Stimulated activated CD8-positive, alpha-beta memory T cell treated with anti-CD3 and anti-CD28 coated beads, Interleukin-12 subunit alpha, Interleukin-12 subunit beta, amount 100 ng/mL, for 24 hours (primary cell): ENCODE measurements around the gene SLC22A15.
"Not testable (repeated sequence)": the region's sequence is repeated elsewhere in the genome, so short reads cannot be mapped to it uniquely, and the experiment has no call there.

Experiments
- DNase-seq: peaks from one replicate; pipeline ENCODE4 v3.0.0-alpha.2; 2020; ENCODE audit errors: extremely low read depth

Gene SLC22A15

GRCh38 chr1:116033322-116033721, 57.0 kb downstream of the SLC22A15 start:
- no peak for DNase-seq

- no peak for DNase-seq
Measured at GRCh38 chr1:116036255-116036654, 59.9 kb downstream of the SLC22A15 start.

- DNase-seq = no peak
Measured at GRCh38 chr1:116038679-116039078, 62.4 kb downstream of the SLC22A15 start.

GRCh38 chr1:116044071-116044470, 67.8 kb downstream of the SLC22A15 start:
- DNase-seq = no peak

- DNase-seq = not testable (repeated sequence)
Measured at GRCh38 chr1:116046933-116047332, 70.6 kb downstream of the SLC22A15 start.

- not testable (repeated sequence) for DNase-seq
Measured at GRCh38 chr1:116051896-116052295, 75.6 kb downstream of the SLC22A15 start.

GRCh38 chr1:116062201-116062600, 85.9 kb downstream of the SLC22A15 start:
- DNase-seq = no peak

GRCh38 chr1:116064616-116065015, 88.3 kb downstream of the SLC22A15 start:
- DNase-seq = no peak

- no peak for DNase-seq
Measured at GRCh38 chr1:116066868-116067565, 90.7 kb downstream of the SLC22A15 start.

- DNase-seq = no peak
Measured at GRCh38 chr1:116067566-116067890, 91.2 kb downstream of the SLC22A15 start.

- no peak for DNase-seq
Measured at GRCh38 chr1:116075575-116075974, 99.3 kb downstream of the SLC22A15 start.

GRCh38 chr1:116075990-116076389, 99.7 kb downstream of the SLC22A15 start:
- DNase-seq = no peak

- no peak for DNase-seq
Measured at GRCh38 chr1:116076831-116077230, 100.5 kb downstream of the SLC22A15 start.

GRCh38 chr1:116078699-116079223, 102.4 kb downstream of the SLC22A15 start:
- DNase-seq = no peak

- DNase-seq = no peak
Measured at GRCh38 chr1:116087628-116088027, 111.3 kb downstream of the SLC22A15 start.

GRCh38 chr1:116089870-116090269, 113.6 kb downstream of the SLC22A15 start:
- DNase-seq = no peak

GRCh38 chr1:116091083-116091482, 114.8 kb downstream of the SLC22A15 start:
- no peak for DNase-seq

- DNase-seq = no peak
Measured at GRCh38 chr1:116092752-116093489, 116.6 kb downstream of the SLC22A15 start.

- no peak for DNase-seq
Measured at GRCh38 chr1:116095027-116095426, 118.7 kb downstream of the SLC22A15 start.

- DNase-seq = no peak
Measured at GRCh38 chr1:116096013-116096618, 119.8 kb downstream of the SLC22A15 start.

- no peak for DNase-seq
Measured at GRCh38 chr1:116097626-116098025, 121.3 kb downstream of the SLC22A15 start.

- no peak for DNase-seq
Measured at GRCh38 chr1:116099379-116099778, 123.1 kb downstream of the SLC22A15 start.

- no peak for DNase-seq
Measured at GRCh38 chr1:116099919-116100318, 123.6 kb downstream of the SLC22A15 start.
